ENCODE data around the gene KLHL18. TPM values are rescaled to one million over a fixed set of nuclear protein-coding genes. Genes with fewer than 3 reads are reported as not detected.

Gene KLHL18
- total RNA-seq, 4 donors from 2014 or later, result 13.7 to 30.3 (median 15.4) TPM

DNA sequence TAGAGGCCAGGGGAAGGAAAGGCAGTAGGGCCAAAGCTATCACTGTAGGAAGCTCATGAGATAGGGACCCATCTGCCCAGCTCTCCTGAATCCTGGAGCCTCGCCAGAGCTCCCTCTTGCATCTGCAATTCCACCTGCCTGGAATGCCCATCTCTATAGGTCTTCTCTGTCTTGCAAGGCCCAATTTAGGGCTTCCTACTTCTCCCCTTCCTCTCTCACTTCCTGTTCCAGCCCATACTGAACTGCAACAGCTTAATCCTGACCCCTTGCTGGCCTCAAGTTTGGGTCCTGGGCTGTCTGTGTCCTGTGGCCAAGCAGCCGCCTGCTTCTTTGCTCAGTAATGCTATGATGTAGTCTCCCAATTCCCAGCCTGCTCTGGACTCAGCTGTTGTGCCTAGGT lies 94.4 kb downstream of the KLHL18 start:
- DNase-seq (ENCODE audit: low spot score), result no peak
- no peak for ATAC-seq (ENCODE audit: low FRiP score)
- TF ChIP-seq, protein P1, sequence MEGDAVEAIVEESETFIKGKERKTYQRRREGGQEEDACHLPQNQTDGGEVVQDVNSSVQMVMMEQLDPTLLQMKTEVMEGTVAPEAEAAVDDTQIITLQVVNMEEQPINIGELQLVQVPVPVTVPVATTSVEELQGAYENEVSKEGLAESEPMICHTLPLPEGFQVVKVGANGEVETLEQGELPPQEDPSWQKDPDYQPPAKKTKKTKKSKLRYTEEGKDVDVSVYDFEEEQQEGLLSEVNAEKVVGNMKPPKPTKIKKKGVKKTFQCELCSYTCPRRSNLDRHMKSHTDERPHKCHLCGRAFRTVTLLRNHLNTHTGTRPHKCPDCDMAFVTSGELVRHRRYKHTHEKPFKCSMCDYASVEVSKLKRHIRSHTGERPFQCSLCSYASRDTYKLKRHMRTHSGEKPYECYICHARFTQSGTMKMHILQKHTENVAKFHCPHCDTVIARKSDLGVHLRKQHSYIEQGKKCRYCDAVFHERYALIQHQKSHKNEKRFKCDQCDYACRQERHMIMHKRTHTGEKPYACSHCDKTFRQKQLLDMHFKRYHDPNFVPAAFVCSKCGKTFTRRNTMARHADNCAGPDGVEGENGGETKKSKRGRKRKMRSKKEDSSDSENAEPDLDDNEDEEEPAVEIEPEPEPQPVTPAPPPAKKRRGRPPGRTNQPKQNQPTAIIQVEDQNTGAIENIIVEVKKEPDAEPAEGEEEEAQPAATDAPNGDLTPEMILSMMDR (IDR thresholded peaks at IDR 0.05), result no peak

DNA sequence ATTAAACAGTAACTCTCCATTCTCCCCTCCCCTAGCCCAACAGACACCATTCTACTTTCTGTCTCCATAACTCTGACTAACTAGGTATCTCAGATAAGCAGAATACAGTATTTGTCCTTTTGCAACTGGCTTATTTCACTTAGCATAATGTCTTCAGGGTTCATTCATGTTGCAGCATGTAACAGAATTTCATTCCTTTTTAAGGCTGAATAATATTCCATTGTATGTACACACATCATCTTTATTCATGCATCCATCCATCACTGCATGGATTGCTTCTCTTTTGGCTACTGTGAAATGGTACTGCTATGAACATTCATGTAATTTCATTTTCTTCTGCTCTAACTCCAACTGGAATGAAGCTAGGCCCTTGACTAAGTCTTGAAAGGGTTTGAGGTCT lies 96.1 kb downstream of the KLHL18 start:
- DNase-seq (ENCODE audit: low spot score), result no peak
- TF ChIP-seq, protein P1 (IDR thresholded peaks at IDR 0.05), result no peak
- ATAC-seq (ENCODE audit: low FRiP score), result no peak

DNA sequence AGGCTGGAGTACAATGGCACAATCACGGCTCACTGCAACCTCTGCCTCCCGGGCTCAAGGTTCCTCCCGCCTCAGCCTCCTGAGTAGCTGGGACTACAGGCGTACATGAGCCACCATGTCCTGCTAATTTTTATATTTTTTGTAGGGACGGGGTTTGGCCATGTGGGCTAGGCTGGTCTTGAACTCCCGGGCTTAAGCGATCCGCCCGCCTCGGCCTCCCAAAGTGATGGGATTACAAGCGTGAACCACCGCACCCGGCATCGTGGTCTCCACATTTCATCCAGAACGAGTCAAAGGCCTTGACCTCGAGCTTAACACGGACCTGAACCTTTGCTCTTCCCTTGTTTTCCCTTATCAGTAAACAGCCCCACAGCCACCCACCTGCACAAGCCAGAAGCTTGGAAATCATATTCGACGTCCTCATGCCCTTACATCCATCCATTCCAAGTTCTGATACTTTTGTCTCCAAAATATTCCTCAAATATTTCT lies 96.7 kb downstream of the KLHL18 start:
- TF ChIP-seq, protein P1 (IDR thresholded peaks at IDR 0.05), result no peak

DNA sequence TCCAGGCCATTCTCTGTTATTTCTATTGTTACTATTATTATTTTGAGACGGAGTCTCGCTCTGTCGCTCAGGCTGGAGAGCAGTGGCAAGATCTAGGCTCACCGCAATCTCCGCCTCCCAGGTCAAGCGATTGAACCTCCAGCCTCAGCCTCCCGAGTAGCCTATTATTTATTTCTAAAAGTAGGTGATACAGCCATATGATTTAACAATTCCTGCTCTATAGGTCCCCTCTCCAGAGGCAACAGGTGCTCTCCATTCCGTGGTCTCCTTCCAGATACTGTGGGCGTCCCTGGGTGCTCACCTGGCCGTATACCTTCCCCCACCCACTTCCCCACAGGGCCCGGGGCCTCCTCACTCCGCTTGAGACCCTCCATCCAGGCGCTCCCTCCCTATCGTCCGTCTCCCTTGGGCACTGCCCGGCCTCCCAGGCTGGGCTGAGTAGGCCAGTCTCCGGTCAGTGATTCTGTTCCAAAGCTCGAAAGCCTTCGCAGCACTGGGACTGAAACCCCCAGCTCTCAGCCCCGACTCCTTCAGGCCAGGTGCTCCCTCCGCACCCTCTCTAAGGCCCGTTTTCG lies 97.4 kb downstream of the KLHL18 start:
- DNase-seq (ENCODE audit: low spot score) (no peak), ATAC-seq (ENCODE audit: low FRiP score) (peak; percentile 5)
- TF ChIP-seq, protein P1 (IDR thresholded peaks at IDR 0.05), result no peak

More for the DNA sequence above, 96.7 kb downstream of the KLHL18 start:
- ATAC-seq (ENCODE audit: low FRiP score), result no peak
- no peak for DNase-seq (ENCODE audit: low spot score)

DNA sequence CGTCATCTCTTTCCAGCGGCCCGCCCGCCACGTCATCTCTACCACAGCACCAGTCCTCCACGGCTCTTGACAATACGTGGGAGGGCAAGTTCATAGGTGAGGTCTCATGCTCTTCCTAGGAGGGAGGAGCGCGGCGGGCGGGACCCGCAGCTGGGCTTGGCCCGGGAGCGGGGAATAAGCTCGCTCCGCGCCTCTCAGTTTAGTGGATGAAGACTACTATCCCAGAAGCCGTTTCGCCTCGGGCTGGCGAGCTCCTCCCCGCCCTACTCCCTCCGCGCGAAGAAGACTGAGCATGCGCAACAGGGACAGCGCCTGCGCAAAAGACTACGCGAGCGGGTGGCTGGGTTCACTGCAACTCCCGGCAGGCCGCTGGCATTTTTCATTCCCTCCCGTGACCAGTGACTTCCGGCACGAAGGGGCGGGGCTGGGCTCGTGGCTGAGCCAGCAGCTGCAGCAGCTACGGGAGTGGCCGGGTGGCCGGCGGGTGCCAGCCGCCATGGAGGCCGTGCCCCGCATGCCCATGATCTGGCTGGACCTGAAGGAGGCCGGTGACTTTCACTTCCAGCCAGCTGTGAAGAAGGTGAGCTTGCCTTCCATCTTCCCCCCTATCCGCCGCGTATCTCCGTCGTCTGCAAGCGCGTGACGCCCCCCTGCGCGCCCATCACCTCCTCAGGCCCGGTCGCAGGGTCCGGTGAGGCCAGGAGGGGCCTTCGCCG lies 98.0 kb downstream of the KLHL18 start, which contains the start of gene PTPN23:
Gene PTPN23 (plus strand): TSS at position 421 of the 716 bp plus-strand sequence. CDS start 76 bp downstream, at position 497.
- DNase-seq (ENCODE audit: low spot score), result peak; percentile 91
- TF ChIP-seq, protein P1 (IDR thresholded peaks at IDR 0.05), result no peak
- ATAC-seq (ENCODE audit: low FRiP score), result peak; percentile 90

DNA sequence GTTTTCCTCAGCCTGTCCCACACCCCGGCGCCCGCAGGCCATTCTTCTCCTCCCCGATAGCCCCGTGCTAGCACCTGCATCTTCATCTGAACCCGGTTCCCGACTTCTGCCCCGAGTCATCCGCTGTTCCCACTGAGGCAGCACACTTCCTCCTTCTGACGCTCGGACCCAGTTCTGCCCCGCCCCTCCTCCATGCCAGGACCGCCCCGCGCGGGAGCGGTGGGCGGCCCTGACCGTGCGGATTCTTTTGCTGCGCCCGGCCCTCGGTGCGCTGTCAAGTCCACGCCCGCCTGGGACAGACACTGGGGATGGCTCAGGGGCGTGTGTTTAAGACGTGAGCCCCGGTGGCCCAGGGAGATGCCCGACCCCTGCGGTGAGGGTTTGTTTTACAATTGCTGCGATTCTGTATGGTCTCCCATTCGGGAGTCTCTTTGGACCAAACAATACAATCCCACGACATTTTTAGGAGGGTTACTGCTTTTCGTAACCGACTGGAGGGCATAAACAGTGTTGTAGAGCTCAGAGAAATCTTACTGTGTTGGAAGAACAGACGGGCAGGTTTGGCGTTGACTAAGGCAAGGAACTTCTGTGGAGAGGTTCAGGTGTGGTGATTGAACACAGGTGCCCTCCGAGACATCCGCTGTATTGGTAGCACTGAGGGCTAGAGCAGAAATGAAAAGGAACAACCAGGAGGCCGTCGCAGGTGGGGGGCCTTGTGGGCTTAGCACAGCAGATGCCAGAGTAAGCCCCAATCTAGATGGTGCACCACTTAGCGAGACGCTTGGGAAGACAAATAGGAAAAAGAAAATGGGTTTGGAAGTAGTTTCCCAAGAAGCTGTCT lies 98.8 kb downstream of the KLHL18 start:
- DNase-seq (ENCODE audit: low spot score) (peak; percentile 62), ATAC-seq (ENCODE audit: low FRiP score) (peak; percentile 80)
- TF ChIP-seq, protein P1 (IDR thresholded peaks at IDR 0.05), result no peak
